ENCODE results near the gene KCNE3. TPM values are rescaled to one million over a fixed set of nuclear protein-coding genes. Genes with fewer than 3 reads are reported as not detected.
A peak's percentile ranks its signal among the peaks of the same experiment; 100 is the strongest.

Gene KCNE3
- total and polyA plus RNA-seq, 4 donors = 0.97 to 17.9 (median 8.2) TPM

GRCh38 chr11:74468058-74468457, 709 bp upstream of the KCNE3 start:
- 86 to 88% methylated on average over 4 of the region's 4 CpGs for WGBS, 2 donors
- Histone ChIP-seq H3K27ac (ENCODE audit: low read depth in 1 of 2, low read length in 2 of 2) (no peak overlapping the region), H3K4me3 (ENCODE audit: low read length in 2 of 2) (no peak overlapping the region), H3K9me3 (ENCODE audit: control insufficient read depth, low read length) (no peaks in the 10 kb centered on the region), H3K4me1 (ENCODE audit: control insufficient read depth in 1 of 2, insufficient read depth in 2 of 2, low read length in 2 of 2) (no peaks in the 10 kb centered on the region), H3K36me3 (ENCODE audit: control insufficient read depth in 1 of 2, insufficient read depth in 2 of 2, low read length in 1 of 2) (no peaks in the 10 kb centered on the region), H3K27me3 (ENCODE audit: control insufficient read depth in 1 of 2, insufficient read depth in 2 of 2, low read length in 1 of 2) (no peaks in the 10 kb centered on the region)
- ATAC-seq (ENCODE audit: low FRiP score) (no peak), DNase-seq (peak in 1 of 2 donors; percentile 22)
- intact Hi-C loops (cut with DNase I) = loop anchor here in 1 of 2 donors (10.0 kb wide), 1 partner anchor 107 kb away; no protein-coding TSS in a partner anchor

- Histone ChIP-seq H3K27me3 (ENCODE audit: control insufficient read depth in 1 of 2, insufficient read depth in 2 of 2, low read length in 1 of 2) (no peaks in the 10 kb centered on the region), H3K27ac (ENCODE audit: low read depth in 1 of 2, low read length in 2 of 2) (no peak overlapping the region), H3K9me3 (ENCODE audit: control insufficient read depth, low read length) (no peaks in the 10 kb centered on the region), H3K36me3 (ENCODE audit: control insufficient read depth in 1 of 2, insufficient read depth in 2 of 2, low read length in 1 of 2) (no peaks in the 10 kb centered on the region), H3K4me3 (ENCODE audit: low read length in 2 of 2) (no peak overlapping the region), H3K4me1 (ENCODE audit: control insufficient read depth in 1 of 2, insufficient read depth in 2 of 2, low read length in 2 of 2) (no peaks in the 10 kb centered on the region)
- intact Hi-C loops (cut with DNase I) = loop anchor here in 1 of 2 donors (10.0 kb wide), 1 partner anchor 110 kb away; no protein-coding TSS in a partner anchor
- 80 to 82% methylated on average over 2 of the region's 2 CpGs for WGBS, 2 donors
- DNase-seq (no peak), ATAC-seq (ENCODE audit: low FRiP score) (no peak)
Measured at GRCh38 chr11:74465291-74465708, 2.0 kb downstream of the KCNE3 start.

GRCh38 chr11:74464746-74465145, 2.6 kb downstream of the KCNE3 start:
- intact Hi-C loops (cut with DNase I) = loop anchor here in 1 of 2 donors (10.0 kb wide), 1 partner anchor 110 kb away; no protein-coding TSS in a partner anchor
- H3K9me3 ChIP-seq (ENCODE audit: control insufficient read depth, low read length) = no peaks in the 10 kb centered on the region
- WGBS, 2 donors = 93 to 100% methylated on average over 1 of the region's 1 CpG
- no peak overlapping the region for H3K4me3 ChIP-seq (ENCODE audit: low read length in 2 of 2)
- DNase-seq (no peak), ATAC-seq (ENCODE audit: low FRiP score) (no peak)
- H3K27ac ChIP-seq (ENCODE audit: low read depth in 1 of 2, low read length in 2 of 2) = no peak overlapping the region
- H3K4me1 ChIP-seq (ENCODE audit: control insufficient read depth in 1 of 2, insufficient read depth in 2 of 2, low read length in 2 of 2) = no peaks in the 10 kb centered on the region
- no peaks in the 10 kb centered on the region for H3K36me3 ChIP-seq (ENCODE audit: control insufficient read depth in 1 of 2, insufficient read depth in 2 of 2, low read length in 1 of 2)
- no peaks in the 10 kb centered on the region for H3K27me3 ChIP-seq (ENCODE audit: control insufficient read depth in 1 of 2, insufficient read depth in 2 of 2, low read length in 1 of 2)

GRCh38 chr11:74463216-74463615, 4.1 kb downstream of the KCNE3 start:
- Histone ChIP-seq H3K36me3 (ENCODE audit: control insufficient read depth in 1 of 2, insufficient read depth in 2 of 2, low read length in 1 of 2) (no peaks in the 10 kb centered on the region), H3K27ac (ENCODE audit: low read depth in 1 of 2, low read length in 2 of 2) (no peak overlapping the region), H3K4me3 (ENCODE audit: low read length in 2 of 2) (no peak overlapping the region), H3K4me1 (ENCODE audit: control insufficient read depth in 1 of 2, insufficient read depth in 2 of 2, low read length in 2 of 2) (no peaks in the 10 kb centered on the region), H3K9me3 (ENCODE audit: control insufficient read depth, low read length) (no peaks in the 10 kb centered on the region), H3K27me3 (ENCODE audit: control insufficient read depth in 1 of 2, insufficient read depth in 2 of 2, low read length in 1 of 2) (no peaks in the 10 kb centered on the region)
- WGBS, 2 donors = 95 to 100% methylated on average over 1 of the region's 1 CpG
- intact Hi-C loops (cut with DNase I) = loop anchor here in 1 of 2 donors (10.0 kb wide), 1 partner anchor 112 kb away; no protein-coding TSS in a partner anchor
- DNase-seq (no peak), ATAC-seq (ENCODE audit: low FRiP score) (no peak)

GRCh38 chr11:74462631-74463030, 4.7 kb downstream of the KCNE3 start:
- ATAC-seq (ENCODE audit: low FRiP score) = no peak
- Histone ChIP-seq H3K27me3 (ENCODE audit: control insufficient read depth in 1 of 2, insufficient read depth in 2 of 2, low read length in 1 of 2) (no peaks in the 10 kb centered on the region), H3K4me1 (ENCODE audit: control insufficient read depth in 1 of 2, insufficient read depth in 2 of 2, low read length in 2 of 2) (no peaks in the 10 kb centered on the region), H3K27ac (ENCODE audit: low read depth in 1 of 2, low read length in 2 of 2) (no peak overlapping the region), H3K36me3 (ENCODE audit: control insufficient read depth in 1 of 2, insufficient read depth in 2 of 2, low read length in 1 of 2) (no peaks in the 10 kb centered on the region), H3K9me3 (ENCODE audit: control insufficient read depth, low read length) (no peaks in the 10 kb centered on the region), H3K4me3 (ENCODE audit: low read length in 2 of 2) (no peak overlapping the region)
- intact Hi-C loops (cut with DNase I) = loop anchor here in 1 of 2 donors (10.0 kb wide), 1 partner anchor 112 kb away; no protein-coding TSS in a partner anchor
- 87 to 89% methylated on average over 5 of the region's 5 CpGs for WGBS, 2 donors
- no peak for DNase-seq

GRCh38 chr11:74462009-74462408, 5.3 kb downstream of the KCNE3 start:
- DNase-seq (peak; percentile 84 to 92), ATAC-seq (ENCODE audit: low FRiP score) (peak; percentile 91)
- H3K9me3 ChIP-seq (ENCODE audit: control insufficient read depth, low read length) = no peaks in the 10 kb centered on the region
- intact Hi-C loops (cut with DNase I) = loop anchor here in 1 of 2 donors (10.0 kb wide), 1 partner anchor 113 kb away; no protein-coding TSS in a partner anchor
- 88 to 91% methylated on average over 2 of the region's 2 CpGs for WGBS, 2 donors
- no peaks in the 10 kb centered on the region for H3K4me1 ChIP-seq (ENCODE audit: control insufficient read depth in 1 of 2, insufficient read depth in 2 of 2, low read length in 2 of 2)
- H3K4me3 ChIP-seq (ENCODE audit: low read length in 2 of 2) = no peak overlapping the region
- H3K36me3 ChIP-seq (ENCODE audit: control insufficient read depth in 1 of 2, insufficient read depth in 2 of 2, low read length in 1 of 2) = no peaks in the 10 kb centered on the region
- no peaks in the 10 kb centered on the region for H3K27me3 ChIP-seq (ENCODE audit: control insufficient read depth in 1 of 2, insufficient read depth in 2 of 2, low read length in 1 of 2)
- H3K27ac ChIP-seq (ENCODE audit: low read depth in 1 of 2, low read length in 2 of 2) = no peak overlapping the region

GRCh38 chr11:74460481-74461154, 6.7 kb downstream of the KCNE3 start:
- intact Hi-C loops (cut with DNase I) = loop anchor here in 1 of 2 donors (10.0 kb wide), 1 partner anchor 114 kb away; no protein-coding TSS in a partner anchor
- WGBS, 2 donors = 74 to 76% methylated on average over 2 of the region's 2 CpGs
- Histone ChIP-seq H3K36me3 (ENCODE audit: control insufficient read depth in 1 of 2, insufficient read depth in 2 of 2, low read length in 1 of 2) (no peaks in the 10 kb centered on the region), H3K4me3 (ENCODE audit: low read length in 2 of 2) (no peak overlapping the region), H3K27ac (ENCODE audit: low read depth in 1 of 2, low read length in 2 of 2) (no peak overlapping the region), H3K4me1 (ENCODE audit: control insufficient read depth in 1 of 2, insufficient read depth in 2 of 2, low read length in 2 of 2) (no peaks in the 10 kb centered on the region), H3K9me3 (ENCODE audit: control insufficient read depth, low read length) (no peaks in the 10 kb centered on the region), H3K27me3 (ENCODE audit: control insufficient read depth in 1 of 2, insufficient read depth in 2 of 2, low read length in 1 of 2) (no peaks in the 10 kb centered on the region)
- ATAC-seq (ENCODE audit: low FRiP score) = peak; percentile 55
- DNase-seq = no peak

GRCh38 chr11:74460065-74460464, 7.3 kb downstream of the KCNE3 start:
- H3K9me3 ChIP-seq (ENCODE audit: control insufficient read depth, low read length) = no peaks in the 10 kb centered on the region
- H3K4me1 ChIP-seq (ENCODE audit: control insufficient read depth in 1 of 2, insufficient read depth in 2 of 2, low read length in 2 of 2) = no peaks in the 10 kb centered on the region
- H3K36me3 ChIP-seq (ENCODE audit: control insufficient read depth in 1 of 2, insufficient read depth in 2 of 2, low read length in 1 of 2) = no peaks in the 10 kb centered on the region
- ATAC-seq (ENCODE audit: low FRiP score) = no peak
- no peak for DNase-seq
- intact Hi-C loops (cut with DNase I) = loop anchor here in 1 of 2 donors (10.0 kb wide), 1 partner anchor 115 kb away; no protein-coding TSS in a partner anchor
- H3K27ac ChIP-seq (ENCODE audit: low read depth in 1 of 2, low read length in 2 of 2) = no peak overlapping the region
- no peak overlapping the region for H3K4me3 ChIP-seq (ENCODE audit: low read length in 2 of 2)
- no peaks in the 10 kb centered on the region for H3K27me3 ChIP-seq (ENCODE audit: control insufficient read depth in 1 of 2, insufficient read depth in 2 of 2, low read length in 1 of 2)
- 90 to 91% methylated on average over 4 of the region's 4 CpGs for WGBS, 2 donors

- Histone ChIP-seq H3K36me3 (ENCODE audit: control insufficient read depth in 1 of 2, insufficient read depth in 2 of 2, low read length in 1 of 2) (no peaks in the 10 kb centered on the region), H3K4me1 (ENCODE audit: control insufficient read depth in 1 of 2, insufficient read depth in 2 of 2, low read length in 2 of 2) (no peaks in the 10 kb centered on the region), H3K4me3 (ENCODE audit: low read length in 2 of 2) (no peak overlapping the region), H3K27ac (ENCODE audit: low read depth in 1 of 2, low read length in 2 of 2) (no peak overlapping the region), H3K27me3 (ENCODE audit: control insufficient read depth in 1 of 2, insufficient read depth in 2 of 2, low read length in 1 of 2) (no peaks in the 10 kb centered on the region), H3K9me3 (ENCODE audit: control insufficient read depth, low read length) (no peaks in the 10 kb centered on the region)
- DNase-seq = no peak
- ATAC-seq (ENCODE audit: low FRiP score) = no peak
- intact Hi-C loops (cut with DNase I) = no loop called here
- 0% methylated on average over 1 of the region's 1 CpG for WGBS, 2 donors
Measured at GRCh38 chr11:74459584-74459983, 7.8 kb downstream of the KCNE3 start.
